ENCODE data around the gene CTTNBP2NL.

- TF ChIP-seq POLR2AphosphoS5 (IDR thresholded peaks at IDR 0.05) (no peak), CTCF (IDR thresholded peaks at IDR 0.05) (no peak)
Measured at GRCh38 chr1:112387807-112388206, 8.2 kb upstream of the CTTNBP2NL start.

All from gastroesophageal sphincter (tissue), 3 donors.